K562 (cell line): ENCODE measurements around the gene IPPK. TPM values are rescaled to one million over a fixed set of nuclear protein-coding genes. Genes with fewer than 3 reads are reported as not detected.
A peak's percentile ranks its signal among the peaks of the same experiment; 100 is the strongest.

Source experiments
- JUN ChIP-seq, 2 experiments: sonication (generic) in 1 of 2; formaldehyde crosslinking in 1 of 2; IDR thresholded peaks; 2 replicates each; pipeline versions ENCODE4 v1.6.1 to v1.8.0; 2012 to 2022; ENCODE audit warnings: borderline replicate concordance in 2 of 2, mild to moderate bottlenecking in 2 of 2, improper control_type of control experiment in 1 of 2, low read depth in 1 of 2, low read length in 1 of 2, missing genetic modification reagents in 1 of 2
- JUNB ChIP-seq: fragments of 450-650 bp; formaldehyde crosslinking; conservative IDR thresholded peaks from 2 replicates; pipeline ENCODE4 v1.4.0; 2020; ENCODE audit warnings: mild to moderate bottlenecking
- ZEB2 ChIP-seq: fragments of 450-650 bp; IDR thresholded peaks from 2 replicates; pipeline ENCODE4 v1.6.1; 2016
- ZFP36 ChIP-seq: fragments of 150-350 bp; IDR thresholded peaks from 2 replicates; pipeline ENCODE4 v1.6.1; 2018; ENCODE audit warnings: low read length, low read depth; ENCODE audit not compliant: partially characterized antibody
- polyA plus RNA-seq, 8 experiments: library from polyadenylated mRNA; depleted of rRNA in 4 of 8; stranded (reverse) in 5 of 8; unstranded in 3 of 8; fragments of >200 nt; fragmentation: Nextera tagmentation in 2 of 8; fragmentation: Illumina TruSeq in 1 of 8; extraction: Ambion mirVana in 2 of 8; extraction: Trizol in 1 of 8; gene quantifications; 2 replicates each; pipeline versions ENCODE4 v1.2.1 to v1.2.3, GENCODE V29; 2011 to 2014; ENCODE audit warnings: inconsistent platforms in 1 of 8, missing spikeins in 1 of 8
- total RNA-seq, 7 experiments: library from RNA; depleted of rRNA in 6 of 7; stranded (reverse); fragments of >200 nt in 6 of 7; fragmentation: Illumina TruSeq in 2 of 7; extraction: Trizol in 2 of 7; gene quantifications; 2 replicates each; pipeline versions ENCODE4 v1.2.1 to v1.2.3, GENCODE V29; 2011 to 2021; ENCODE audit warnings: low replicate concordance in 1 of 7
- TF ChIP-seq, protein P1 (sequence below), 2 experiments: fragments of 450-650 bp in 1 of 2; sonication (generic) in 1 of 2; formaldehyde crosslinking in 1 of 2; IDR thresholded peaks; 2 replicates each; pipeline versions ENCODE4 v1.7.1 to v1.9.0; 2016 to 2022; ENCODE audit warnings: inconsistent platforms in 1 of 2, mild to moderate bottlenecking in 1 of 2, missing genetic modification reagents in 1 of 2

The IPPK gene
- total and polyA plus RNA-seq, 9 of the 15 experiments (the other 6 are each of a cell fraction or from before 2014, with no cell fraction given) = 3.1 to 22.2 (median 11.2) TPM

DNA sequence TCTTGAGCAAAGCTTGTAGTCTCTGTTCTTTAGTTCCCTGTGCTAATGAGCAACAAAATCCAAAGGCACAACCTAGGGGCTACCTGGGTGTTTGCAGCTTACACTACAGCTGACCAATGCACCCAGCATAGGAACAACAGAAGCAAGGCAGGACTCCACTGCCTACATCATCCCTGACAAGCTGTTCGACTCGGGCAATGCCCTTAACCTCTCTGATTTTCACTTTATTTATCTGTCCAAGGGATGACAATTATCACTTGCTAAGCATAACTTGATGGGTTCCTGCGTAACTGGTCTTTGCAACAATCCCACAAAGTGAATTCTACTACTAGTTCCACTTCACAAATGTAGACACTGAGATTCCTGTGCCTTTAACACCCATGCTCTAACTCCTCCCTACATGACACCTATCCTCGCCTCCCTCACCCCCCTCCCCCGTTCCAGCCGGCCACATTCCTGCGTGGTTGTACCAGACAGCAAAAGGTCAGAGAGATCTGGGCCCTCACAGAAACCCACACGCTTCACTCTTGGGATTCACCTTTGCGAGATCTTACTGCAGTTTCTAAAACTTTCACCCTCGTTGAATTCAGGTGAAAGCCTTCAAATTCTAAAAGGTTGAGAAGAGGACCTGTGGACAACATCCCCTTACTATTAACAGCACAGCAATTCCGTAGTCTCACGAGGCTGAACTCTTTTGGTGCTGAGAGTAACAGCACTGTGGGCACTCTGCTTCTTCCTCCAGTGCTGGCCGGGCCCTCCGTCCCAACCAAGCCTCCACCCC, 995 bp downstream of the IPPK start (continued):
- TF ChIP-seq, protein P1, sequence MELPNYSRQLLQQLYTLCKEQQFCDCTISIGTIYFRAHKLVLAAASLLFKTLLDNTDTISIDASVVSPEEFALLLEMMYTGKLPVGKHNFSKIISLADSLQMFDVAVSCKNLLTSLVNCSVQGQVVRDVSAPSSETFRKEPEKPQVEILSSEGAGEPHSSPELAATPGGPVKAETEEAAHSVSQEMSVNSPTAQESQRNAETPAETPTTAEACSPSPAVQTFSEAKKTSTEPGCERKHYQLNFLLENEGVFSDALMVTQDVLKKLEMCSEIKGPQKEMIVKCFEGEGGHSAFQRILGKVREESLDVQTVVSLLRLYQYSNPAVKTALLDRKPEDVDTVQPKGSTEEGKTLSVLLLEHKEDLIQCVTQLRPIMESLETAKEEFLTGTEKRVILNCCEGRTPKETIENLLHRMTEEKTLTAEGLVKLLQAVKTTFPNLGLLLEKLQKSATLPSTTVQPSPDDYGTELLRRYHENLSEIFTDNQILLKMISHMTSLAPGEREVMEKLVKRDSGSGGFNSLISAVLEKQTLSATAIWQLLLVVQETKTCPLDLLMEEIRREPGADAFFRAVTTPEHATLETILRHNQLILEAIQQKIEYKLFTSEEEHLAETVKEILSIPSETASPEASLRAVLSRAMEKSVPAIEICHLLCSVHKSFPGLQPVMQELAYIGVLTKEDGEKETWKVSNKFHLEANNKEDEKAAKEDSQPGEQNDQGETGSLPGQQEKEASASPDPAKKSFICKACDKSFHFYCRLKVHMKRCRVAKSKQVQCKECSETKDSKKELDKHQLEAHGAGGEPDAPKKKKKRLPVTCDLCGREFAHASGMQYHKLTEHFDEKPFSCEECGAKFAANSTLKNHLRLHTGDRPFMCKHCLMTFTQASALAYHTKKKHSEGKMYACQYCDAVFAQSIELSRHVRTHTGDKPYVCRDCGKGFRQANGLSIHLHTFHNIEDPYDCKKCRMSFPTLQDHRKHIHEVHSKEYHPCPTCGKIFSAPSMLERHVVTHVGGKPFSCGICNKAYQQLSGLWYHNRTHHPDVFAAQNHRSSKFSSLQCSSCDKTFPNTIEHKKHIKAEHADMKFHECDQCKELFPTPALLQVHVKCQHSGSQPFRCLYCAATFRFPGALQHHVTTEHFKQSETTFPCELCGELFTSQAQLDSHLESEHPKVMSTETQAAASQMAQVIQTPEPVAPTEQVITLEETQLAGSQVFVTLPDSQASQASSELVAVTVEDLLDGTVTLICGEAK (IDR thresholded peaks at IDR 0.05) = no peak
- TF ChIP-seq, protein P1 (CRISPR knock-in tag; IDR thresholded peaks at IDR 0.05) = no peak
- no peak for TF ChIP-seq JUN (IDR thresholded peaks at IDR 0.05; ENCODE audit: borderline replicate concordance, low read depth, low read length)
- no peak for TF ChIP-seq JUN (CRISPR knock-in tag; IDR thresholded peaks at IDR 0.05; ENCODE audit: borderline replicate concordance)
- no peak for TF ChIP-seq ZEB2
- peak; percentile 56 for TF ChIP-seq ZFP36
- TF ChIP-seq JUNB (CRISPR knock-in tag) = no peak
